ENCODE data around the gene SLC9A7. TPM values are rescaled to one million over a fixed set of nuclear protein-coding genes. Genes with fewer than 3 reads are reported as not detected.
A peak's percentile ranks its signal among the peaks of the same experiment; 100 is the strongest.

Gene SLC9A7
- total and polyA plus RNA-seq, 2 donors (not counting 3 experiments of a cell fraction or from before 2014, with no cell fraction given) = 4.6 to 7.5 TPM

GRCh38 chrX:46662188-46662958 is 96.5 kb downstream of the SLC9A7 start:
- intact Hi-C loops (cut with micrococcal nuclease) = no loop called here
- Histone ChIP-seq H2AFZ (ENCODE audit: low read depth, low read length) (no peak overlapping the region), H3K79me2 (ENCODE audit: control insufficient read depth, insufficient read depth, low read length) (no peaks in the 10 kb centered on the region), H3K9me1 (replicated peaks; ENCODE audit: control insufficient read depth, extremely low read depth, insufficient read depth, low read length) (no peaks in the 10 kb centered on the region), H3K9ac (replicated peaks; ENCODE audit: extremely low read depth, insufficient read depth, low read length) (no peak overlapping the region), H3K4me2 (ENCODE audit: insufficient read depth, low read length) (no peak overlapping the region), H3K9me3 (replicated peaks; ENCODE audit: control insufficient read depth, insufficient read depth, low read length) (no peaks in the 10 kb centered on the region), H3K27ac (ENCODE audit: insufficient read depth, low read depth, low read length) (no peak overlapping the region), H3K36me3 (ENCODE audit: control insufficient read depth in 2 of 2, extremely low read depth in 1 of 2, insufficient read depth in 2 of 2, low read length in 2 of 2) (no peaks in the 10 kb centered on the region), H3K4me1 (ENCODE audit: control insufficient read depth, extremely low read depth, insufficient read depth, low read length) (peaks cover 14% of the 10 kb centered on the region), H4K20me1 (replicated peaks; ENCODE audit: control insufficient read depth, extremely low read depth, insufficient read depth, low read length) (no peaks in the 10 kb centered on the region), H3K4me3 (replicated peaks in 1 of 3; ENCODE audit: insufficient read depth in 1 of 3, low read depth in 1 of 3, low read length in 3 of 3) (no peak overlapping the region), H3K27me3 (ENCODE audit: control insufficient read depth in 2 of 2, insufficient read depth in 2 of 2, low read length in 2 of 2) (no peaks in the 10 kb centered on the region)
- POLR2A ChIA-PET = no interaction called here
- FAIRE-seq = peak; percentile 67
- CTCF ChIA-PET = interaction anchor here (1.0 kb wide), 1 partner anchor 9 kb away, joined by 3 read pairs; no protein-coding TSS in a partner anchor
- no TSS peak for BruUV-seq (replicated peaks)
- TF ChIP-seq GATA2 (IDR thresholded peaks at IDR 0.05; ENCODE audit: insufficient read depth, insufficient read length, low read depth, low read length) = no peak
- no peak for TF ChIP-seq JUN (IDR thresholded peaks at IDR 0.05; ENCODE audit: borderline replicate concordance, insufficient read depth, insufficient read length, low read depth)
- TF ChIP-seq MAX (IDR thresholded peaks at IDR 0.05; ENCODE audit: insufficient read depth, insufficient read length) = no peak
- no peak for TF ChIP-seq FOS (IDR thresholded peaks at IDR 0.05; ENCODE audit: borderline replicate concordance, insufficient read depth, low read length)
- no peak for TF ChIP-seq MYC (IDR thresholded peaks at IDR 0.05; ENCODE audit: low read depth, low read length)
- no peak for TF ChIP-seq CTCF (IDR thresholded peaks at IDR 0.05; ENCODE audit: extremely low read depth in 1 of 2, insufficient read depth in 1 of 2, low read depth in 1 of 2, low read length in 2 of 2)
- TF ChIP-seq POLR2A (IDR thresholded peaks at IDR 0.05; ENCODE audit: low read depth, low read length) = no peak
- no peak for TF ChIP-seq EZH2 (IDR thresholded peaks at IDR 0.05; ENCODE audit: borderline replicate concordance, low read depth, low read length, severe bottlenecking)
- TF ChIP-seq POLR2AphosphoS5 (IDR thresholded peaks at IDR 0.05; ENCODE audit: insufficient read depth, low read depth, low read length) = no peak
- no peak for DNase-seq (ENCODE audit: low read depth, low spot score)
- dilution Hi-C loops (cut with MboI; ENCODE audit: extremely low pct_ligation_motif_present, low sequenced_read_pairs) = no loop called here
